A549 (cell line): ENCODE results near the gene SRGAP1. TPM values are rescaled to one million over a fixed set of nuclear protein-coding genes. Genes with fewer than 3 reads are reported as not detected.

Source experiments
- ATAC-seq, 2 experiments: fragments of 200-7000 bp in 1 of 2; fragments of >200 bp in 1 of 2; cut with Nextera tagmentation in 1 of 2; cut with Tn5 transposase in 1 of 2; 3 replicates each; pipeline versions ENCODE4 v1.8.0 to v1.9.1; 2018 to 2020; ENCODE audit warnings: mild to moderate bottlenecking in 1 of 2, moderate library complexity in 1 of 2
- CTCF ChIA-PET: fragments of 300-600 bp; sonication (Branson Sonifier 250); formaldehyde crosslinking; extraction: SDS; loops from one replicate; lab custom pipeline; 2021; ENCODE audit warnings: antibody characterized with exemption, inconsistent platforms; lab: Yijun Ruan, JAX
- POLR2A ChIA-PET: fragments of 350-600 bp; formaldehyde crosslinking; extraction: SDS; loops from one replicate; lab custom pipeline; 2021; ENCODE audit warnings: antibody characterized with exemption, inconsistent platforms; lab: Yijun Ruan, JAX
- DNase-seq, 2 experiments: peaks; one replicate each; pipeline versions ENCODE4 v3.0.0 to v3.0.0-alpha.2; 2011 to 2016; ENCODE audit warnings: low read depth in 1 of 2, low spot score in 1 of 2
- FAIRE-seq: peaks from 2 replicates; lab custom pipeline; 2011; peaks lifted over from hg19 to GRCh38; lab: Jason Lieb, UNC
- H3K27ac ChIP-seq, 2 experiments: fragments of >200 bp; sonication (Bioruptor Twin); formaldehyde crosslinking; 3 replicates each; pipeline ENCODE4 v1.5.1; 2016 to 2017
- H3K4me1 ChIP-seq: fragments of >200 bp; sonication (Bioruptor Twin); formaldehyde crosslinking; 3 replicates; pipeline ENCODE4 v1.6.1; 2016
- H3K4me2 ChIP-seq: fragments of >200 bp; sonication (Bioruptor Twin); formaldehyde crosslinking; 3 replicates; pipeline ENCODE4 v1.6.1; 2016
- H3K4me3 ChIP-seq: fragments of >200 bp; sonication (Bioruptor Twin); formaldehyde crosslinking; 3 replicates; pipeline ENCODE4 v1.5.1; 2016
- H3K9me3 ChIP-seq: fragments of >200 bp; sonication (Bioruptor Twin); formaldehyde crosslinking; 3 replicates; pipeline ENCODE4 v1.6.1; 2016
- BHLHE40 ChIP-seq: IDR thresholded peaks from 2 replicates; pipeline ENCODE4 v1.6.1; 2012; ENCODE audit warnings: low read depth, low read length, inconsistent platforms
- CBX8 ChIP-seq: fragments of 200-600 bp; sonication (generic); IDR thresholded peaks from 2 replicates; pipeline ENCODE4 v1.6.1; 2016
- CHD2 ChIP-seq: fragments of 150-350 bp; IDR thresholded peaks from 2 replicates; pipeline ENCODE4 v1.6.1; 2014; ENCODE audit warnings: low read length; ENCODE audit not compliant: partially characterized antibody
- EHMT2 ChIP-seq: fragments of 200-600 bp; sonication (generic); IDR thresholded peaks from 2 replicates; pipeline ENCODE4 v1.6.1; 2016; ENCODE audit warnings: antibody characterized with exemption, low read depth, mild to moderate bottlenecking, moderate library complexity
- EP300 ChIP-seq, 2 experiments: fragments of >200 bp; sonication (Bioruptor Twin); formaldehyde crosslinking; IDR thresholded peaks; 2 replicates in 1 of 2; 3 replicates in 1 of 2; pipeline ENCODE4 v1.6.1; 2016 to 2017
- ESRRA ChIP-seq: fragments of 150-350 bp; IDR thresholded peaks from 2 replicates; pipeline ENCODE4 v1.6.1; 2014; ENCODE audit warnings: mild to moderate bottlenecking, low read length, borderline replicate concordance
- GATA3 ChIP-seq: IDR thresholded peaks from 2 replicates; pipeline ENCODE4 v1.6.1; 2012; ENCODE audit warnings: borderline replicate concordance
- HDAC2 ChIP-seq: fragments of 200-600 bp; sonication (generic); IDR thresholded peaks from 2 replicates; pipeline ENCODE4 v1.6.1; 2016
- HOXB13 ChIP-seq: fragments of 250-450 bp; sonication (Bioruptor Pico); IDR thresholded peaks from 2 replicates; pipeline ENCODE4 v1.5.0; 2020; ENCODE audit warnings: low read depth, mild to moderate bottlenecking, moderate library complexity
- JUNB ChIP-seq: fragments of >200 bp; sonication (Bioruptor Twin); formaldehyde crosslinking; IDR thresholded peaks from 2 replicates; pipeline ENCODE4 v1.6.1; 2016
- KDM5A ChIP-seq: fragments of 200-600 bp; sonication (generic); IDR thresholded peaks from 2 replicates; pipeline ENCODE4 v1.6.1; 2016; ENCODE audit warnings: antibody characterized with exemption, mild to moderate bottlenecking
- MAFK ChIP-seq: fragments of 450-650 bp; IDR thresholded peaks from 2 replicates; pipeline ENCODE4 v1.6.1; 2014; ENCODE audit not compliant: partially characterized antibody
- PHF8 ChIP-seq: fragments of 200-600 bp; sonication (generic); IDR thresholded peaks from 2 replicates; pipeline ENCODE4 v1.6.1; 2016; ENCODE audit warnings: low read depth, mild to moderate bottlenecking, antibody characterized with exemption, moderate library complexity, borderline replicate concordance
- POLR2A ChIP-seq: IDR thresholded peaks from 2 replicates; pipeline ENCODE4 v1.6.1; 2012; ENCODE audit warnings: mild to moderate bottlenecking, low read length
- POLR2AphosphoS2 ChIP-seq: conservative IDR thresholded peaks from 2 replicates; pipeline ENCODE4 v1.6.1; 2012; ENCODE audit warnings: low read length, improper control_type of control experiment, inconsistent platforms
- RAD21 ChIP-seq, 2 experiments: fragments of >200 bp in 1 of 2; sonication (Bioruptor Twin) in 1 of 2; formaldehyde crosslinking in 1 of 2; IDR thresholded peaks in 1 of 2; conservative IDR thresholded peaks in 1 of 2; 2 replicates in 1 of 2; 3 replicates in 1 of 2; pipeline ENCODE4 v1.6.1; 2012 to 2018; ENCODE audit warnings: inconsistent platforms in 1 of 2
- RARB ChIP-seq: fragments of 250-450 bp; sonication (Bioruptor Pico); IDR thresholded peaks from 2 replicates; pipeline ENCODE4 v1.8.0; 2021; ENCODE audit warnings: mild to moderate bottlenecking, moderate library complexity
- SREBF2 ChIP-seq: fragments of 450-650 bp; IDR thresholded peaks from 2 replicates; pipeline ENCODE4 v1.6.1; 2014; ENCODE audit warnings: mild to moderate bottlenecking, moderate library complexity
- TP53 ChIP-seq: fragments of 250-450 bp; sonication (Bioruptor Pico); IDR thresholded peaks from 2 replicates; pipeline ENCODE4 v1.5.0; 2021; ENCODE audit warnings: mild to moderate bottlenecking, moderate library complexity
- WGBS: methylation state at CpG from one replicate; pipeline ENCODE4 v1.1.6; 2017; ENCODE audit errors: missing lambda C conversion rate; 5-methylcytosine and 5-hydroxymethylcytosine counted together
- polyA plus RNA-seq, 4 experiments: library from polyadenylated mRNA; depleted of rRNA in 3 of 4; stranded (reverse); fragments of >200 nt; fragmentation: RNase III in 1 of 4; extraction: RNeasy Plus Mini Kit Qiagen cat#74134 plus additional on column Dnase treatment in 1 of 4; gene quantifications; 2 replicates in 3 of 4; 3 replicates in 1 of 4; pipeline ENCODE4 v1.2.3, GENCODE V29; 2011 to 2017
- TF ChIP-seq, protein P1 (sequence below): fragments of 200-600 bp; sonication (generic); IDR thresholded peaks from 2 replicates; pipeline ENCODE4 v1.6.1; 2016; ENCODE audit warnings: antibody characterized with exemption, mild to moderate bottlenecking, moderate library complexity
- TF ChIP-seq, protein P2 (sequence below): fragments of >200 bp; sonication (Bioruptor Twin); formaldehyde crosslinking; IDR thresholded peaks from 3 replicates; pipeline ENCODE4 v1.6.1; 2016
- TF ChIP-seq, protein P3 (sequence below): fragments of >200 bp; sonication (Bioruptor Twin); formaldehyde crosslinking; IDR thresholded peaks from 2 replicates; pipeline ENCODE4 v1.6.1; 2016
- TF ChIP-seq, protein P4 (sequence below): fragments of 250-450 bp; sonication (Bioruptor Pico); IDR thresholded peaks from 2 replicates; pipeline ENCODE4 v1.5.0; 2021; ENCODE audit warnings: mild to moderate bottlenecking, moderate library complexity, borderline replicate concordance
- TF ChIP-seq, protein P5 (sequence below): fragments of >200 bp; sonication (Bioruptor Twin); formaldehyde crosslinking; IDR thresholded peaks from 3 replicates; pipeline ENCODE4 v1.5.1; 2016
- TF ChIP-seq, protein P6 (sequence below): fragments of 250-450 bp; sonication (Bioruptor Pico); IDR thresholded peaks from 2 replicates; pipeline ENCODE4 v1.5.0; 2020; ENCODE audit warnings: low read depth, mild to moderate bottlenecking, moderate library complexity

The SRGAP1 gene
- polyA plus RNA-seq, 2 of the 4 experiments (the other 2 are of a cell fraction), result 7.9 to 22.9 TPM

DNA sequence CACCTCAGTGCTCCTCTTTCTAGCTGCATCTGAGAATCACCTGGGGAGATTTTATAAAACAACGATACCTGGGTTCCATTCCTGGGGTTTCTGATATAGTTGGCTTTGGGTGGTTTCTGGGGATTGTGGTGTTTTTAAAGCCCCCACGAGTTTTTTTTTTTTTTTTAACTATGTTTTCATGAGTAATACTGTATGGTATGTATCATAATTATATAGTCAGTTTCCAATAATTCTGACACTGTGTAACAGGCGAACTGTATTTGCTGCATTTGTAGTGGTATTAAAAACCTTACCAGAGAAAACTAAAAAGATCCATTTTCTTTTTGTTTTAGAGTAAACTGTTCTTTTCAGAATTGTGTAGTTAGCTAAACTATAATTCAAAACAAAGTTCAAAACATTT lies 84.9 kb downstream of the SRGAP1 start (continued):
- TF ChIP-seq, protein P1, sequence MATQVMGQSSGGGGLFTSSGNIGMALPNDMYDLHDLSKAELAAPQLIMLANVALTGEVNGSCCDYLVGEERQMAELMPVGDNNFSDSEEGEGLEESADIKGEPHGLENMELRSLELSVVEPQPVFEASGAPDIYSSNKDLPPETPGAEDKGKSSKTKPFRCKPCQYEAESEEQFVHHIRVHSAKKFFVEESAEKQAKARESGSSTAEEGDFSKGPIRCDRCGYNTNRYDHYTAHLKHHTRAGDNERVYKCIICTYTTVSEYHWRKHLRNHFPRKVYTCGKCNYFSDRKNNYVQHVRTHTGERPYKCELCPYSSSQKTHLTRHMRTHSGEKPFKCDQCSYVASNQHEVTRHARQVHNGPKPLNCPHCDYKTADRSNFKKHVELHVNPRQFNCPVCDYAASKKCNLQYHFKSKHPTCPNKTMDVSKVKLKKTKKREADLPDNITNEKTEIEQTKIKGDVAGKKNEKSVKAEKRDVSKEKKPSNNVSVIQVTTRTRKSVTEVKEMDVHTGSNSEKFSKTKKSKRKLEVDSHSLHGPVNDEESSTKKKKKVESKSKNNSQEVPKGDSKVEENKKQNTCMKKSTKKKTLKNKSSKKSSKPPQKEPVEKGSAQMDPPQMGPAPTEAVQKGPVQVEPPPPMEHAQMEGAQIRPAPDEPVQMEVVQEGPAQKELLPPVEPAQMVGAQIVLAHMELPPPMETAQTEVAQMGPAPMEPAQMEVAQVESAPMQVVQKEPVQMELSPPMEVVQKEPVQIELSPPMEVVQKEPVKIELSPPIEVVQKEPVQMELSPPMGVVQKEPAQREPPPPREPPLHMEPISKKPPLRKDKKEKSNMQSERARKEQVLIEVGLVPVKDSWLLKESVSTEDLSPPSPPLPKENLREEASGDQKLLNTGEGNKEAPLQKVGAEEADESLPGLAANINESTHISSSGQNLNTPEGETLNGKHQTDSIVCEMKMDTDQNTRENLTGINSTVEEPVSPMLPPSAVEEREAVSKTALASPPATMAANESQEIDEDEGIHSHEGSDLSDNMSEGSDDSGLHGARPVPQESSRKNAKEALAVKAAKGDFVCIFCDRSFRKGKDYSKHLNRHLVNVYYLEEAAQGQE, result no peak
- TF ChIP-seq, protein P2, sequence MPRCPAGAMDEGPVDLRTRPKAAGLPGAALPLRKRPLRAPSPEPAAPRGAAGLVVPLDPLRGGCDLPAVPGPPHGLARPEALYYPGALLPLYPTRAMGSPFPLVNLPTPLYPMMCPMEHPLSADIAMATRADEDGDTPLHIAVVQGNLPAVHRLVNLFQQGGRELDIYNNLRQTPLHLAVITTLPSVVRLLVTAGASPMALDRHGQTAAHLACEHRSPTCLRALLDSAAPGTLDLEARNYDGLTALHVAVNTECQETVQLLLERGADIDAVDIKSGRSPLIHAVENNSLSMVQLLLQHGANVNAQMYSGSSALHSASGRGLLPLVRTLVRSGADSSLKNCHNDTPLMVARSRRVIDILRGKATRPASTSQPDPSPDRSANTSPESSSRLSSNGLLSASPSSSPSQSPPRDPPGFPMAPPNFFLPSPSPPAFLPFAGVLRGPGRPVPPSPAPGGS, result no peak
- no peak for TF ChIP-seq RARB (CRISPR knock-in tag)
- no peak for TF ChIP-seq HDAC2
- no peak for TF ChIP-seq CHD2
- TF ChIP-seq ESRRA, result no peak
- TF ChIP-seq, protein P3, sequence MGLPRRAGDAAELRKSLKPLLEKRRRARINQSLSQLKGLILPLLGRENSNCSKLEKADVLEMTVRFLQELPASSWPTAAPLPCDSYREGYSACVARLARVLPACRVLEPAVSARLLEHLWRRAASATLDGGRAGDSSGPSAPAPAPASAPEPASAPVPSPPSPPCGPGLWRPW, result no peak
- TF ChIP-seq, all 56 proteins: peak for 0

DNA sequence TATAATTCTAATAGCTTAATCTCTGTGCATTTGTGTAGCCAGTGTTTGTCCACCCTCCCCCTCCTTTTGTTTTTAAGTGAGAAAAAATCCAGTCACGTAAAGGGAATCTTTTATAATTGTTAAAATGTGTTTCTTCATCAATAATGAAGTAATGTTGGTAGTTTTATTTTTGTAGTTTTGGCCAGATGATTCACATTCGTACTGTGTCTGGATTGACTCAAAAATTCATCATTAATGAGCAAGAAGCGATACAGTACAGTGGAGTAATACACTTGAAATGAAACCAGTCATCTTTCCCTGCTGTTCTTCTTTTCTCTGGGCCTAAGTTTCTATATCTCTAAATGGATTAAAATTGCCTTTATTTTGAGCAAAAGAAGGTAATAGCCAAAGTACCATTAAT lies 86.5 kb downstream of the SRGAP1 start:
- DNase-seq (no peak), FAIRE-seq (no peak), ATAC-seq (no peak)
- Histone ChIP-seq H3K9me3 (no peaks in the 10 kb centered on the region), H3K4me3 (no peak overlapping the region), H3K4me1 (peaks cover 12% of the 10 kb centered on the region; the same call in 1 of the 3 replicates), H3K27ac (no peak overlapping the region), H3K4me2 (no peak overlapping the region)
- 90% methylated on average over 3 of the region's 3 CpGs for WGBS
- ChIA-PET CTCF (no interaction called here), POLR2A (no interaction called here)
- TF ChIP-seq POLR2A, result no peak
- TF ChIP-seq EHMT2, result no peak
- no peak for TF ChIP-seq SREBF2
- no peak for TF ChIP-seq TP53
- no peak for TF ChIP-seq HDAC2
- TF ChIP-seq, protein P4, sequence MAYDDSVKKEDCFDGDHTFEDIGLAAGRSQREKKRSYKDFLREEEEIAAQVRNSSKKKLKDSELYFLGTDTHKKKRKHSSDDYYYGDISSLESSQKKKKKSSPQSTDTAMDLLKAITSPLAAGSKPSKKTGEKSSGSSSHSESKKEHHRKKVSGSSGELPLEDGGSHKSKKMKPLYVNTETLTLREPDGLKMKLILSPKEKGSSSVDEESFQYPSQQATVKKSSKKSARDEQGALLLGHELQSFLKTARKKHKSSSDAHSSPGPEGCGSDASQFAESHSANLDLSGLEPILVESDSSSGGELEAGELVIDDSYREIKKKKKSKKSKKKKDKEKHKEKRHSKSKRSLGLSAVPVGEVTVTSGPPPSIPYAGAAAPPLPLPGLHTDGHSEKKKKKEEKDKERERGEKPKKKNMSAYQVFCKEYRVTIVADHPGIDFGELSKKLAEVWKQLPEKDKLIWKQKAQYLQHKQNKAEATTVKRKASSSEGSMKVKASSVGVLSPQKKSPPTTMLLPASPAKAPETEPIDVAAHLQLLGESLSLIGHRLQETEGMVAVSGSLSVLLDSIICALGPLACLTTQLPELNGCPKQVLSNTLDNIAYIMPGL (CRISPR knock-in tag), result no peak
- TF ChIP-seq GATA3, result no peak
- TF ChIP-seq PHF8, result no peak
- TF ChIP-seq RAD21 (conservative IDR thresholded peaks at IDR 0.05 in 1 of 2, IDR thresholded peaks at IDR 0.05 in 1 of 2), result no peak
- TF ChIP-seq, protein P2, result no peak
- TF ChIP-seq, protein P3, result no peak

DNA sequence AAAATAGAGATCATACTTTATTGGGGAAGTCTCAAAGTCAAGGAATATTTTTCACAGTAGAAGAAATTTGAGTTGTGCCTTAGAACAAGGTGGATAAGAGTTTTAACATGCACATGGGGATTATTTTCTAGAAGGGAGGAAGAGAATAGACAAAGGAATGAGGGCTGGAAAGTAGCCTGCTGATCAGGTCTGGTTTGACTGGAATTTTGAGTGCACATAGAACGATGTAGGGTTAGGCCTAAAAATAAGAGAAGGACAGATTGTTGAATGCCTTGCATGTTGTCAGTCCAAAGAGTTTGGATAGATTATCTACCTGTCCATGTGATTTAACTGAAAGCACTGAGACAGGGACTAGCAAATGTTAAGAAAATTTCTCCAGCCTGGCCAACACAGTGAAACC lies 87.2 kb downstream of the SRGAP1 start:
- Histone ChIP-seq H3K4me2 (no peak overlapping the region), H3K4me3 (no peak overlapping the region), H3K9me3 (no peaks in the 10 kb centered on the region), H3K4me1 (peaks cover 12% of the 10 kb centered on the region; the same call in 1 of the 3 replicates), H3K27ac (no peak overlapping the region)
- POLR2A ChIA-PET, result no interaction called here
- no peak for FAIRE-seq
- 90% methylated on average over 1 of the region's 1 CpG for WGBS
- ATAC-seq, result no peak
- DNase-seq, result no peak
- CTCF ChIA-PET, result interaction anchor here (1.5 kb wide), 1 partner anchor 88 kb away, joined by 5 read pairs; the partner anchor contains the start of gene SRGAP1
- no peak for TF ChIP-seq EP300 (IDR thresholded peaks at IDR 0.05)
- TF ChIP-seq, protein P5, sequence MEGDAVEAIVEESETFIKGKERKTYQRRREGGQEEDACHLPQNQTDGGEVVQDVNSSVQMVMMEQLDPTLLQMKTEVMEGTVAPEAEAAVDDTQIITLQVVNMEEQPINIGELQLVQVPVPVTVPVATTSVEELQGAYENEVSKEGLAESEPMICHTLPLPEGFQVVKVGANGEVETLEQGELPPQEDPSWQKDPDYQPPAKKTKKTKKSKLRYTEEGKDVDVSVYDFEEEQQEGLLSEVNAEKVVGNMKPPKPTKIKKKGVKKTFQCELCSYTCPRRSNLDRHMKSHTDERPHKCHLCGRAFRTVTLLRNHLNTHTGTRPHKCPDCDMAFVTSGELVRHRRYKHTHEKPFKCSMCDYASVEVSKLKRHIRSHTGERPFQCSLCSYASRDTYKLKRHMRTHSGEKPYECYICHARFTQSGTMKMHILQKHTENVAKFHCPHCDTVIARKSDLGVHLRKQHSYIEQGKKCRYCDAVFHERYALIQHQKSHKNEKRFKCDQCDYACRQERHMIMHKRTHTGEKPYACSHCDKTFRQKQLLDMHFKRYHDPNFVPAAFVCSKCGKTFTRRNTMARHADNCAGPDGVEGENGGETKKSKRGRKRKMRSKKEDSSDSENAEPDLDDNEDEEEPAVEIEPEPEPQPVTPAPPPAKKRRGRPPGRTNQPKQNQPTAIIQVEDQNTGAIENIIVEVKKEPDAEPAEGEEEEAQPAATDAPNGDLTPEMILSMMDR, result no peak
- no peak for TF ChIP-seq TP53
- no peak for TF ChIP-seq KDM5A
- TF ChIP-seq, protein P6, sequence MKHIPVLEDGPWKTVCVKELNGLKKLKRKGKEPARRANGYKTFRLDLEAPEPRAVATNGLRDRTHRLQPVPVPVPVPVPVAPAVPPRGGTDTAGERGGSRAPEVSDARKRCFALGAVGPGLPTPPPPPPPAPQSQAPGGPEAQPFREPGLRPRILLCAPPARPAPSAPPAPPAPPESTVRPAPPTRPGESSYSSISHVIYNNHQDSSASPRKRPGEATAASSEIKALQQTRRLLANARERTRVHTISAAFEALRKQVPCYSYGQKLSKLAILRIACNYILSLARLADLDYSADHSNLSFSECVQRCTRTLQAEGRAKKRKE (CRISPR knock-in tag), result no peak
- no peak for TF ChIP-seq BHLHE40
- TF ChIP-seq MAFK, result no peak
- TF ChIP-seq HOXB13 (CRISPR knock-in tag), result no peak
- TF ChIP-seq EHMT2, result no peak
- TF ChIP-seq CBX8, result no peak
- TF ChIP-seq POLR2AphosphoS2, result no peak
- no peak for TF ChIP-seq JUNB
